ENCODE results near the gene PGGHG. TPM values are rescaled to one million over a fixed set of nuclear protein-coding genes. Genes with fewer than 3 reads are reported as not detected.

Gene PGGHG
- total and polyA plus RNA-seq, 2 of the 13 experiments (the other 11 are each of a cell fraction or from before 2014, with no cell fraction given) = 5.9 to 14.8 TPM

DNA sequence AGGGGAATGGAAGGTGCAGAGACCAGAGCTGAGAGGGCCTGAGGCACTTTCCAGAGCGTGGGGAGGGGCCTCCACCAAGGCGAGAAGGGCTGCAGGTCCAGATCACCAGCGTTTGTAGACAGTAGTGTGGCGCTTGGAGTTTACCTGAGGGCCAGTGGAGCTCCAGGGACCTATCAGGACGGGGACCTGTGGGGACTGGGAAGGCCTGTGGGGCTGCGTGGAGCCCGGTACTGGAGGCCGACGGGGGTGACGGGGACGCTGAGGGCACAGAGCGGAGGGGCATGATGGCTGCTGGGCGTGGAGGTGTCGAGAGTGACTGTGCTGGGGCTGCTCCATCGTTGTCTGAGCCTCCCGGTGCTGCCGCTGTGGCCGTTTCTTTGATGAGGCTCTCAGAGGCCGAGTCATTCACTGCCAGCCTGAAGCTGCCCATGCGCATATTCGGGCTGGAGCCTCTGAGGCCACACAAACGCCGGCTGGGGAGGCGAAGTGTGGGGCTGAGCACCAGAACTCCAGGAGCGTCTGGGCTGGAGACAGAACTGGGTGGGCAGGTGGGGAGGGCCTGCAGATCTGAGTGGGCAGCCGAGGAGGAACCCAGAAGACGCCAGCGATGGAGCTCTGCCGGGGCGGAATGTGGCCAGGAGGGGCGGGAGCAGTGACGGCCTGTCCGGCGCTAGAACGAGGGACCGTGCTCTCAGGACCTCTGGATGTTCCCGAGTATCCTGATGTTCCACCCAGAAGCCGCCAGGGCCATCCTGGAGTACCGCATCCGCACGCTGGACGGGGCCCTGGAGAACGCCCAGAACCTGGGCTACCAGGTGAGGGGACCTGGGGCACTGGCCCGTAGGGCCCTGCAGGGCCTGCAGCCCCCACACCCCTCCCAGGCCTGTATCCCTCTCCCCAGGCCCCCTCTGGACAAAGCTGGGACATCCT is 2.6 kb downstream of the PGGHG start:
- POLR2A ChIA-PET = no interaction called here
- intact Hi-C loops (cut with micrococcal nuclease; ENCODE audit: unreplicated experiment) = no loop called here
- TF ChIP-seq MYC (CRISPR knock-in tag; IDR thresholded peaks at IDR 0.05; ENCODE audit: borderline replicate concordance) (no peak), SKI (IDR thresholded peaks at IDR 0.05; ENCODE audit: partially characterized antibody) (no peak), DR1 (CRISPR knock-in tag; IDR thresholded peaks at IDR 0.05) (no peak), NR2F2 (IDR thresholded peaks at IDR 0.05; ENCODE audit: borderline replicate concordance, low read depth) (no peak), KDM4B (CRISPR knock-in tag; IDR thresholded peaks at IDR 0.05) (no peak), NCOA1 (CRISPR knock-in tag; IDR thresholded peaks at IDR 0.05) (no peak), FOXK2 (IDR thresholded peaks at IDR 0.05) (no peak), ZNF160 (CRISPR knock-in tag; IDR thresholded peaks at IDR 0.05) (no peak), ZNF383 (CRISPR knock-in tag; IDR thresholded peaks at IDR 0.05; ENCODE audit: borderline replicate concordance) (no peak)
- TF ChIP-seq, protein P1, sequence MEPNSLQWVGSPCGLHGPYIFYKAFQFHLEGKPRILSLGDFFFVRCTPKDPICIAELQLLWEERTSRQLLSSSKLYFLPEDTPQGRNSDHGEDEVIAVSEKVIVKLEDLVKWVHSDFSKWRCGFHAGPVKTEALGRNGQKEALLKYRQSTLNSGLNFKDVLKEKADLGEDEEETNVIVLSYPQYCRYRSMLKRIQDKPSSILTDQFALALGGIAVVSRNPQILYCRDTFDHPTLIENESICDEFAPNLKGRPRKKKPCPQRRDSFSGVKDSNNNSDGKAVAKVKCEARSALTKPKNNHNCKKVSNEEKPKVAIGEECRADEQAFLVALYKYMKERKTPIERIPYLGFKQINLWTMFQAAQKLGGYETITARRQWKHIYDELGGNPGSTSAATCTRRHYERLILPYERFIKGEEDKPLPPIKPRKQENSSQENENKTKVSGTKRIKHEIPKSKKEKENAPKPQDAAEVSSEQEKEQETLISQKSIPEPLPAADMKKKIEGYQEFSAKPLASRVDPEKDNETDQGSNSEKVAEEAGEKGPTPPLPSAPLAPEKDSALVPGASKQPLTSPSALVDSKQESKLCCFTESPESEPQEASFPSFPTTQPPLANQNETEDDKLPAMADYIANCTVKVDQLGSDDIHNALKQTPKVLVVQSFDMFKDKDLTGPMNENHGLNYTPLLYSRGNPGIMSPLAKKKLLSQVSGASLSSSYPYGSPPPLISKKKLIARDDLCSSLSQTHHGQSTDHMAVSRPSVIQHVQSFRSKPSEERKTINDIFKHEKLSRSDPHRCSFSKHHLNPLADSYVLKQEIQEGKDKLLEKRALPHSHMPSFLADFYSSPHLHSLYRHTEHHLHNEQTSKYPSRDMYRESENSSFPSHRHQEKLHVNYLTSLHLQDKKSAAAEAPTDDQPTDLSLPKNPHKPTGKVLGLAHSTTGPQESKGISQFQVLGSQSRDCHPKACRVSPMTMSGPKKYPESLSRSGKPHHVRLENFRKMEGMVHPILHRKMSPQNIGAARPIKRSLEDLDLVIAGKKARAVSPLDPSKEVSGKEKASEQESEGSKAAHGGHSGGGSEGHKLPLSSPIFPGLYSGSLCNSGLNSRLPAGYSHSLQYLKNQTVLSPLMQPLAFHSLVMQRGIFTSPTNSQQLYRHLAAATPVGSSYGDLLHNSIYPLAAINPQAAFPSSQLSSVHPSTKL (CRISPR knock-in tag; IDR thresholded peaks at IDR 0.05) = no peak
- TF ChIP-seq, protein P2, sequence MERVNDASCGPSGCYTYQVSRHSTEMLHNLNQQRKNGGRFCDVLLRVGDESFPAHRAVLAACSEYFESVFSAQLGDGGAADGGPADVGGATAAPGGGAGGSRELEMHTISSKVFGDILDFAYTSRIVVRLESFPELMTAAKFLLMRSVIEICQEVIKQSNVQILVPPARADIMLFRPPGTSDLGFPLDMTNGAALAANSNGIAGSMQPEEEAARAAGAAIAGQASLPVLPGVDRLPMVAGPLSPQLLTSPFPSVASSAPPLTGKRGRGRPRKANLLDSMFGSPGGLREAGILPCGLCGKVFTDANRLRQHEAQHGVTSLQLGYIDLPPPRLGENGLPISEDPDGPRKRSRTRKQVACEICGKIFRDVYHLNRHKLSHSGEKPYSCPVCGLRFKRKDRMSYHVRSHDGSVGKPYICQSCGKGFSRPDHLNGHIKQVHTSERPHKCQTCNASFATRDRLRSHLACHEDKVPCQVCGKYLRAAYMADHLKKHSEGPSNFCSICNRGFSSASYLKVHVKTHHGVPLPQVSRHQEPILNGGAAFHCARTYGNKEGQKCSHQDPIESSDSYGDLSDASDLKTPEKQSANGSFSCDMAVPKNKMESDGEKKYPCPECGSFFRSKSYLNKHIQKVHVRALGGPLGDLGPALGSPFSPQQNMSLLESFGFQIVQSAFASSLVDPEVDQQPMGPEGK (CRISPR knock-in tag; IDR thresholded peaks at IDR 0.05) = no peak
- TF ChIP-seq, protein P3, sequence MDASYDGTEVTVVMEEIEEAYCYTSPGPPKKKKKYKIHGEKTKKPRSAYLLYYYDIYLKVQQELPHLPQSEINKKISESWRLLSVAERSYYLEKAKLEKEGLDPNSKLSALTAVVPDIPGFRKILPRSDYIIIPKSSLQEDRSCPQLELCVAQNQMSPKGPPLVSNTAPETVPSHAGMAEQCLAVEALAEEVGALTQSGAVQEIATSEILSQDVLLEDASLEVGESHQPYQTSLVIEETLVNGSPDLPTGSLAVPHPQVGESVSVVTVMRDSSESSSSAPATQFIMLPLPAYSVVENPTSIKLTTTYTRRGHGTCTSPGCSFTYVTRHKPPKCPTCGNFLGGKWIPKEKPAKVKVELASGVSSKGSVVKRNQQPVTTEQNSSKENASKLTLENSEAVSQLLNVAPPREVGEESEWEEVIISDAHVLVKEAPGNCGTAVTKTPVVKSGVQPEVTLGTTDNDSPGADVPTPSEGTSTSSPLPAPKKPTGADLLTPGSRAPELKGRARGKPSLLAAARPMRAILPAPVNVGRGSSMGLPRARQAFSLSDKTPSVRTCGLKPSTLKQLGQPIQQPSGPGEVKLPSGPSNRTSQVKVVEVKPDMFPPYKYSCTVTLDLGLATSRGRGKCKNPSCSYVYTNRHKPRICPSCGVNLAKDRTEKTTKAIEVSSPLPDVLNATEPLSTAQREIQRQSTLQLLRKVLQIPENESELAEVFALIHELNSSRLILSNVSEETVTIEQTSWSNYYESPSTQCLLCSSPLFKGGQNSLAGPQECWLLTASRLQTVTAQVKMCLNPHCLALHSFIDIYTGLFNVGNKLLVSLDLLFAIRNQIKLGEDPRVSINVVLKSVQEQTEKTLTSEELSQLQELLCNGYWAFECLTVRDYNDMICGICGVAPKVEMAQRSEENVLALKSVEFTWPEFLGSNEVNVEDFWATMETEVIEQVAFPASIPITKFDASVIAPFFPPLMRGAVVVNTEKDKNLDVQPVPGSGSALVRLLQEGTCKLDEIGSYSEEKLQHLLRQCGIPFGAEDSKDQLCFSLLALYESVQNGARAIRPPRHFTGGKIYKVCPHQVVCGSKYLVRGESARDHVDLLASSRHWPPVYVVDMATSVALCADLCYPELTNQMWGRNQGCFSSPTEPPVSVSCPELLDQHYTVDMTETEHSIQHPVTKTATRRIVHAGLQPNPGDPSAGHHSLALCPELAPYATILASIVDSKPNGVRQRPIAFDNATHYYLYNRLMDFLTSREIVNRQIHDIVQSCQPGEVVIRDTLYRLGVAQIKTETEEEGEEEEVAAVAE (CRISPR knock-in tag; IDR thresholded peaks at IDR 0.05; ENCODE audit: borderline replicate concordance) = no peak

More for the DNA sequence above, 2.6 kb downstream of the PGGHG start:
- Histone ChIP-seq H3K36me3 (replicated peaks in 1 of 2; ENCODE audit: control insufficient read depth in 1 of 2, insufficient read depth in 2 of 2, low read length in 2 of 2) (0 out of 5 replicates have a peak, but pooled peaks cover 0 to 2% of the 10 kb centered on the region in 2 experiments), H3K4me2 (ENCODE audit: low read depth, low read length) (no peak overlapping the region), H4K20me1 (ENCODE audit: insufficient read depth, low read length) (no peaks in the 10 kb centered on the region), H3K4me3 (replicated peaks in 1 of 3; ENCODE audit: insufficient read depth in 1 of 3, low read depth in 2 of 3, low read length in 3 of 3) (no peak overlapping the region), H3K27ac (ENCODE audit: extremely low read length, insufficient read depth, low read length) (no peak overlapping the region), H3K9ac (ENCODE audit: insufficient read depth, low read depth, low read length) (no peak overlapping the region), H3K9me3 (ENCODE audit: low read length) (no peaks in the 10 kb centered on the region), H3K4me1 (ENCODE audit: insufficient read depth, low read length) (peaks cover 21% of the 10 kb centered on the region), H3K79me2 (ENCODE audit: insufficient read depth, low read length) (no peaks in the 10 kb centered on the region), H3K27me3 (ENCODE audit: control insufficient read depth in 1 of 2, insufficient read depth in 2 of 2, low read length in 2 of 2) (peaks cover 5 to 17% of the 10 kb centered on the region in 2 experiments; a peak in 4 of 5 replicates), H2AFZ (ENCODE audit: low read length) (no peak overlapping the region)
- WGBS (ENCODE audit: low lambda C conversion rate) = 95% methylated on average over 32 of the region's 44 CpGs
- no peak for FAIRE-seq
- no peak for ATAC-seq
- in situ Hi-C loops (cut with HindIII; ENCODE audit: extremely low pct_ligation_motif_present, low pct_unique_long_range_greater_than_20kb) = no loop called here
- CTCF ChIA-PET (ENCODE audit: low intra/inter-chr PET ratio, low total read pairs) = no interaction called here
- DNase-seq (ENCODE audit: low spot score) = no peak
- no TSS peak for BruUV-seq (replicated peaks)
